ENCODE results near the gene ITPKA.

The ITPKA gene

GRCh38 chr15:41511899-41512369 lies 18.3 kb downstream of the ITPKA start:
- peak in 2 of 6 experiments; percentile 12 to 17 for DNase-seq

DNA sequence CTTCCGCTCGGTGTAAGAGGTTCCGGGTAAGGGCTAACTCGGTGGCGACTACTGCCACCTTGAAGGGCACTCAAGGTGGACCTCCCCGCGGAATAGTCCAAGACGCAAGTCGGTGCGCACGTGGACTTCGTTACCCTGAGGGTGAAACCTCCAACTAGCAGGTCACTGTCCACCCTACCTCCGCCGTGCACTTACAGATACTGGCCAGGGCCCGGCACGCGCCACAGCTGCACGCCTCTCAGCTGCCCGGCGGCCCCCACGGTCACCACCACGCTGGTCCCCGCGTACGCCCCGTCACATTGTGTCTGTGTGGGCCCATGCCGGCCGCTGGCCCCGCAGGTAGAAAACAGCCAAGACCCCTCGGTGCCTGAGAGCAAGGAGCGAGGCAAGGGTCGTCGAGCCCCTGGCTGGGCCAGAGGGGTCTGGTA lies 18.9 kb downstream of the ITPKA start:
- no peak for DNase-seq

- DNase-seq, result peak in 3 of 6 experiments; percentile 7 to 28 (median 8)
These were observed 19.3 kb downstream of the ITPKA start for GRCh38 chr15:41512940-41513505.

- DNase-seq, result peak in 1 of 6 experiments; percentile 8
These were observed 20.0 kb downstream of the ITPKA start, which contains the start of gene LTK for GRCh38 chr15:41513506-41514227. LTK (minus strand) TSS chr15:41513827; CDS start chr15:41513709, 118 bp downstream.

DNA sequence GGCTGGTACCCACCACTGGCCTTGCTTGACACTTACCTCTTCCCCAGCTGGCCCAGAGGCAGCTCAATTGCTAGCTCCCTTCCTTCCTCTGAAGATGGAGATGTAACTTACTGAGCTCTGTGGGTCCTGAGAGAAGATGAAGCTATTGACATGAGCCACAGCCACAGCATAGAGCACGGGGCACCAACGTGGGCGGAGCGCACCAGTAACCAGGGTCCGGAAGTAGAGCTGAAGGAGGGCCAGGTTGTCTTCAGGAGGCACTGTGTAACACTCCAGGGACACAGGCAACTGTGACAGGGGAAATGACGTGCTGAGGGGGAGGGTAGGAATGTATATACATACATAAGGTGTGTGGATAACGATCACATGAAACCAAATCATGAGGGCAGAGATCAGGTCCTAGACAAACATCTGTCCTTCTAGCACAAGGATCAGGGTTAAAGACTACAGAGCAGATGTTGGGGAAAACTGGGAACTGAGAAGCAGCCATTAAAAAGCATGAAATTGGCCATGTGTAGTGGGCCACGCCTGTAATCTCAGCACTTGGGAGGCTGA lies 24.3 kb downstream of the ITPKA start:
- DNase-seq, result no peak

- DNase-seq, result no peak
These were observed 27.0 kb downstream of the ITPKA start for GRCh38 chr15:41520636-41521035.

DNA sequence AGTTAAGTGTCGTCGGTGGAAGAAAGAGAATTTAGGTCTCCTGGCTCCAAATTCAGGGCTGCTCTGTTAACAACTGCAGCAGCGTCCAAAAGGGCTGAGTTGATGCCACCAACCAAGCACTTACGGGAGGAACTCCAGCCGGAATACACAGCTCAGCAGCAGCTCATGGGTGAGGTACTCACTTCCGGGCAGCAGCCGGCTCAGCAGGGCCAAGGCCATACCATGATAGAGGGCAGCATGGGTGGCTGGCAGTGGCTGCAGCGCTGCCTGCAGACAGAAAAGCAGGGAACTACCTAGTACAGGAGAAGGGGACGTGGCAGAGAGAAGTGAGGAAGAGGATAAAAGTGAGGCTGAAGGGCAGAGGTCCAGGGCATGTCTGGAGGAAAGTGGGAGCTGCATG lies 27.9 kb downstream of the ITPKA start:
- DNase-seq, result no peak

DNA sequence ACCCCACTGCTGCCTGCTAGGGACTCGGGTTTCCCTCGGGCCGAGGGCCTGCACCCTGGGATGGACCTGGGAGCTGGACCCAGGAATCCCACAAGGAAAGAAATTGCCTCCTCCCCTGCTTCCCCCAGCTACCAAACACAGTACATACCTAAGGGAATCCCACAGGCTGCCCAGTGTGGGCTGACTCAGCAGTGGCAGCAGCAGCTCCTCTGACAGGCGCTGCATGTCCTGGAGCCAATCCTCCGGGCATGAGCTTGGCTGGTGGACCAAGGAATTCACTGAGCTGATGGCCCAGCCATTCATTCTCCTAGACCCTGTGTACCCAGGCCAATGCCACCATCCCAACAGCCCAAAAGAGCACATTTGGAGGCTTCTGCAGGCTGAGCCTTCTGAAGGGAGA lies 29.4 kb downstream of the ITPKA start:
- no peak for DNase-seq

GRCh38 chr15:41530363-41530956 lies 36.8 kb downstream of the ITPKA start:
- DNase-seq, result no peak

DNA sequence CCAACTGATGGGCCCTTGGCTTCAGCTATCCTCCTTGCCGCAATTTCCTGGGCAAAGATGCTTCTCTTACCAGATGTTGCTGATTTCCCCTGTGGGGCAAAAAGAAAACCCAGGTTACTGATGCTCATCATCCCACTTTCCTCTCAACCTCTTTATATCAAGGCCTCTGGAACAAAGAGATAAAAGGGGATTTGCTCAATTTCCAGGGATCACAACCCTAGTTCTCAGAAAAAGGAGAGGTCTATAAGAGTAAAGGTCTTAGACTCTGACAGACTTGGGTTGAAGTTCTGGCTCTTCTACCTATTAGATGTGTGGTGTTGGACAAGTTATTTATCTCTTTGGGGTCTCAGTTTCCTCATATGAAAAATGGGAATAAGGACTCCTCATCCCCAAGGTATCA lies 41.9 kb downstream of the ITPKA start:
- DNase-seq, result no peak

- DNase-seq, result no peak
These were observed 43.2 kb downstream of the ITPKA start for GRCh38 chr15:41536866-41537265.

DNA sequence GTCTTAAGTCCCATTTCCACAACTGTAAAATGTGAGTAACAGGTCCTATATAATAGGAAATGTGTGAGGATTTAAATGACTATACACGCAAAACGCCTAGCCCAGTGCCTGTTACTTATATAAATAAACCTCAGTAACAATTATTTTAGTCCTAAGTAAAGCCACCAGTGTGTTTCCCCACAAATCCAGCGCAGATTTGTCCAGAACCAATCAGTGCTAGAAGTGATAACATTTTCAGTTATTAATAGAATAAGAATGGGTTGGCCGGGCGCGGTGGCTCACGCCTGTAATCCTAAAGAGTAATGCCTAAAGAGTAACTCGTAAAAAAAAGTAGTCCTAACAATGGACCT lies 49.8 kb downstream of the ITPKA start:
- no peak for DNase-seq

DNA sequence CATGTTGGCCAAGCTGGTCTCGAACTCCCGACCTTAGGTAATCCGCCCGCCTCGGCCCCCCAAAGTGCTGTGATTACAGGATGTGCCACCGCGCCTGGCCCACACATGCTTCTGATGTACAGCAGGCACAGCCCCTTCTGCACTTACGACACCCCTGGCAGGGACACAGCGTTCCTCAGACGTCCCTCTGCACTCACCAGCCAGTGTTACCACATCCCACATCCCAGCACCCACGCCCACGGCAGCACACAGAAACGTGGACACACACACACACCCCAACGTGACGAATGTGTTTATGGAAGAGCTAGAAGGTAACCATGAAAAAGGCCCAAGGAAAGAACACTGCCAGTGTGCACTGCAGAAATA lies 51.0 kb downstream of the ITPKA start:
- peak in 1 of 6 experiments; percentile 16 for DNase-seq

- DNase-seq, result no peak
These were observed 51.5 kb downstream of the ITPKA start for GRCh38 chr15:41545218-41545617.

DNA sequence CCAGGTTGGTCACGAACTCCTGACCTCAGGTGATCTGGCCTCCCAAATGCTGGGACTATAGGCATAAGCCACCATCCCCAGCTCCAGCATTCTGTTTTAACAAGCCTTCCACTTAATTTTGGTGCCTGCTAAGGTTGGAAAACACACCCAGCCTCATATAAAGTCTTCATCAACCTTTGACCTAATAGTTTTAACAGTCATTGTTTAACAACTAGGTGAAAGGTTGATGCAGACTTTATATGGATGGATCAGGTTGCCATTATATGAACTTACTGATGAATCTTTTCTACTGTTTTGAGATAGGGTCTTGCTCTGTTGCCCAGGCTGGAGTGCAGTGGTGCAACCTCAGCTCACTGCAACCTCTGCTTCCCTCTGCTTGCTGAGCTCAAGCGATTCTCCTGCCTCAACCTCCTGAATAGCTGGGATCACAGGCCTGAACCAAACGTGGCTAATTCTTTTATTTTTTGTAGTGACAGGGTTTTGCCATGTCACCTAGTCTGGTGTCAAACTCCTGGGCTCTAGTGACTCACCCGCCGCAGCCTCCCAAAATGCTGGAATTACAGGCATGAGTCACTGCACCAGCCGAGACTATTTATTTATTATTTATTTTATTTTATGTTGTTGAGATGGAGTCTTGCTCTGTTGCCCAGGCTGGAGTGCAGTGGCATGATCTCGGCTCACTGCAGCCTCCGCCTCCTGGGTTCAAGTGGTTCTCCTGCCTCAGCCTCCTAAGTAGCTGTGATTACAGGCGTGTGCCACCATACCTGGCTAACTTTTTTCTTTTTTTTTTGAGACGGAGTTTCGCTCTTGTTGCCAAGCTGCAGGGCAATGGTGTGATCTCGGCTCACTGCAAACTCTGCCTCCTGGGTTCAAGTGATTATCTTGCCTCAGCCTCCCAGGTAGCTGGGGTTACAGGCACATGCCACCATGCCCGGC lies 53.4 kb downstream of the ITPKA start:
- DNase-seq, result no peak

DNA sequence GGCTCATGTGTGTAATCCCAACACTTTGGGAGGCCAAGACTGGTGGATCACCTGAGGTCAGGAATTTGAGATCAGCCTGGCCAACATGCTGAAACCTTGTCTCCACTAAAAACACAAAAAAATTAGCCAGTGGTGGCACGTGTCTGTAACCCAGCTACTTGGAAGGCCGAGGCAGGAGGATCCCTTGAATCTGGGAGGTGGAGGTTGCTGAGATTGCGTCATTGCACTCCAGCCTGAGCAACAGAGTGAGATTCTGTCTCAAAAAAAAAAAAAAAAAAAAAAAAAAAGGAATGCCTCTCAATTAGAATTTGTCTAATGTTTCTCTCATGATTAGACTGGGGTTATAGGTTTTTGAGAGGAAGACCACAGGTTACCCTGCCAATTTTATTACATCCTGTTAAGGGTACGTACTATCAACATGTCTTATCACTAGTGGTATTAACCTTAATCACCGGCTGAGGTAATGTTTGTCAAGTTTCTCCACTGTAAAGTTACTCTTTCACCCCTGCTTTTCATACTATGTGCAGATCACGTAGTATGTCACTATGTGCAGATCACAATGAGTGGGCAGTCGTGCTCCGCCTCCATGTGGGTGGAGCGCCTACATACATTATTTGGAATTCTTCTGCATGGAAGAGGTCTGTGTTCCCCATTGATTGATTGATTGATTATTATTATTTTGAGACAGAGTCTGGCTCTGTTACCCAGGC lies 56.5 kb downstream of the ITPKA start:
- no peak for DNase-seq
